ENCODE results near the gene PLEKHM3. TPM values are rescaled to one million over a fixed set of nuclear protein-coding genes. Genes with fewer than 3 reads are reported as not detected.

Gene PLEKHM3
- total and polyA plus RNA-seq, 2 donors (not counting 3 experiments of a cell fraction or from before 2014, with no cell fraction given): 3.1 to 9.1 TPM

GRCh38 chr2:208049006-208049405 is 23.7 kb upstream of the PLEKHM3 start:
- no peak for FAIRE-seq
- no peaks in the 10 kb centered on the region for H3K79me2 ChIP-seq (ENCODE audit: control insufficient read depth, insufficient read depth, low read length)
- CTCF ChIA-PET: interaction anchor here (1.4 kb wide), 1 partner anchor 23 kb away, joined by 4 read pairs; no protein-coding TSS in a partner anchor
- no peak for TF ChIP-seq GATA2 (IDR thresholded peaks at IDR 0.05; ENCODE audit: insufficient read depth, insufficient read length, low read depth, low read length)
- TF ChIP-seq EZH2 (IDR thresholded peaks at IDR 0.05; ENCODE audit: borderline replicate concordance, low read depth, low read length, severe bottlenecking): no peak
- TF ChIP-seq POLR2A (IDR thresholded peaks at IDR 0.05; ENCODE audit: low read depth, low read length): no peak
- TF ChIP-seq MAX (IDR thresholded peaks at IDR 0.05; ENCODE audit: insufficient read depth, insufficient read length): no peak
- no peak for TF ChIP-seq JUN (IDR thresholded peaks at IDR 0.05; ENCODE audit: borderline replicate concordance, insufficient read depth, insufficient read length, low read depth)
- no peak for TF ChIP-seq FOS (IDR thresholded peaks at IDR 0.05; ENCODE audit: borderline replicate concordance, insufficient read depth, low read length)
- TF ChIP-seq POLR2AphosphoS5 (IDR thresholded peaks at IDR 0.05; ENCODE audit: insufficient read depth, low read depth, low read length): no peak
- no peak for TF ChIP-seq CTCF (IDR thresholded peaks at IDR 0.05; ENCODE audit: extremely low read depth in 1 of 2, insufficient read depth in 1 of 2, low read depth in 1 of 2, low read length in 2 of 2)
- no peak for TF ChIP-seq MYC (IDR thresholded peaks at IDR 0.05; ENCODE audit: low read depth, low read length)
- no TSS peak for BruUV-seq (replicated peaks)
- intact Hi-C loops (cut with micrococcal nuclease): no loop called here
- H3K9ac ChIP-seq (replicated peaks; ENCODE audit: extremely low read depth, insufficient read depth, low read length): no peak overlapping the region
- no peak overlapping the region for H3K4me2 ChIP-seq (ENCODE audit: insufficient read depth, low read length)
- dilution Hi-C loops (cut with MboI; ENCODE audit: extremely low pct_ligation_motif_present, low sequenced_read_pairs): no loop called here
- no peaks in the 10 kb centered on the region for H3K9me1 ChIP-seq (replicated peaks; ENCODE audit: control insufficient read depth, extremely low read depth, insufficient read depth, low read length)
- no peak overlapping the region for H3K27ac ChIP-seq (ENCODE audit: insufficient read depth, low read depth, low read length)
- POLR2A ChIA-PET: no interaction called here
- H3K4me1 ChIP-seq (ENCODE audit: control insufficient read depth, extremely low read depth, insufficient read depth, low read length): no peaks in the 10 kb centered on the region
- H3K27me3 ChIP-seq (ENCODE audit: control insufficient read depth in 2 of 2, insufficient read depth in 2 of 2, low read length in 2 of 2): peaks cover 0 to 2% of the 10 kb centered on the region in 2 experiments
- H2AFZ ChIP-seq (ENCODE audit: low read depth, low read length): no peak overlapping the region
- H3K4me3 ChIP-seq (replicated peaks in 1 of 3; ENCODE audit: insufficient read depth in 1 of 3, low read depth in 1 of 3, low read length in 3 of 3): no peak overlapping the region
- no peaks in the 10 kb centered on the region for H4K20me1 ChIP-seq (replicated peaks; ENCODE audit: control insufficient read depth, extremely low read depth, insufficient read depth, low read length)
- no peaks in the 10 kb centered on the region for H3K36me3 ChIP-seq (ENCODE audit: control insufficient read depth in 2 of 2, extremely low read depth in 1 of 2, insufficient read depth in 2 of 2, low read length in 2 of 2)
- no peaks in the 10 kb centered on the region for H3K9me3 ChIP-seq (replicated peaks; ENCODE audit: control insufficient read depth, insufficient read depth, low read length)
- no peak for DNase-seq (ENCODE audit: low read depth, low spot score)
